GM23248 (cell line): ENCODE results near the gene PDP2.

Experiments used
- EZH2 ChIP-seq: fragments of 200-600 bp; sonication (generic); IDR thresholded peaks from 2 replicates; pipeline ENCODE4 v1.6.1; 2018; ENCODE audit warnings: antibody characterized with exemption, mild to moderate bottlenecking; ENCODE audit not compliant: insufficient read depth, poor library complexity, severe bottlenecking
- EZH2phosphoT487 ChIP-seq: fragments of 200-600 bp; sonication (generic); IDR thresholded peaks from 2 replicates; pipeline ENCODE4 v1.6.1; 2018; ENCODE audit warnings: antibody characterized with exemption, moderate library complexity, mild to moderate bottlenecking, low read depth; ENCODE audit not compliant: insufficient read depth

- TF ChIP-seq EZH2 (no peak), EZH2phosphoT487 (no peak)
Measured at GRCh38 chr16:66880288-66881013, at the start of gene PDP2.
